HepG2 (cell line): ENCODE measurements around the gene CHMP5.

Experiments
- CHCHD3 ChIP-seq: sonication (generic); formaldehyde crosslinking; IDR thresholded peaks from 2 replicates; pipeline ENCODE4 v1.8.0; 2022; ENCODE audit warnings: mild to moderate bottlenecking, missing genetic modification reagents, moderate library complexity
- HCFC1 ChIP-seq: fragments of 150-350 bp; IDR thresholded peaks from 2 replicates; pipeline ENCODE4 v1.6.1; 2014; ENCODE audit warnings: low read depth, low read length
- RXRA ChIP-seq: sonication (generic); formaldehyde crosslinking; IDR thresholded peaks from 2 replicates; pipeline ENCODE4 v1.5.1; 2020; ENCODE audit warnings: missing genetic modification reagents
- ZNF674 ChIP-seq: sonication (generic); formaldehyde crosslinking; IDR thresholded peaks from 2 replicates; pipeline ENCODE4 v1.5.0; 2020; ENCODE audit warnings: low read depth, mild to moderate bottlenecking, missing genetic modification reagents
- TF ChIP-seq, protein P1 (sequence below): sonication (generic); formaldehyde crosslinking; IDR thresholded peaks from 2 replicates; pipeline ENCODE4 v1.5.0; 2020; ENCODE audit warnings: mild to moderate bottlenecking, missing genetic modification reagents, moderate library complexity

DNA sequence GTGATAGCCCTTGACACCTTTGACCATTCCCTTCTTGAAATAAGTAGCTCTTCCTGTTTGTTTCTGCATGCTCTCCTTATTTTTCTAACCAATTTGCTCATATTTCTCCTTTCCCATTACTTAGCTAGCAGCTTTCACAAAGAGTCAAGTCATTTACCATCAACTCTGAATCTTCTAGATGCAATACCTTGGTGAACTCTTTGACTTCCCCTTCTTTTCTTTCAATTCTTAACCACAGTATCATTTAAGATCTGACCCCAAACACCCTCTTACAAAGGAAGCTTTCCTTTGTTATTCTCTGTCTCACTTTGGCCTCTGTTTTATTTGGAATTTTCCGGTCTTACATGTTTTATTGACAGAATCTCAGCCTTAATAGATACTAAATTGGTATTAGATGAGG, 39.5 kb downstream of the CHMP5 start:
- no peak for TF ChIP-seq HCFC1
- TF ChIP-seq CHCHD3 (CRISPR knock-in tag), result no peak
- TF ChIP-seq RXRA (CRISPR knock-in tag), result no peak
- TF ChIP-seq ZNF674 (CRISPR knock-in tag), result no peak
- TF ChIP-seq, protein P1, sequence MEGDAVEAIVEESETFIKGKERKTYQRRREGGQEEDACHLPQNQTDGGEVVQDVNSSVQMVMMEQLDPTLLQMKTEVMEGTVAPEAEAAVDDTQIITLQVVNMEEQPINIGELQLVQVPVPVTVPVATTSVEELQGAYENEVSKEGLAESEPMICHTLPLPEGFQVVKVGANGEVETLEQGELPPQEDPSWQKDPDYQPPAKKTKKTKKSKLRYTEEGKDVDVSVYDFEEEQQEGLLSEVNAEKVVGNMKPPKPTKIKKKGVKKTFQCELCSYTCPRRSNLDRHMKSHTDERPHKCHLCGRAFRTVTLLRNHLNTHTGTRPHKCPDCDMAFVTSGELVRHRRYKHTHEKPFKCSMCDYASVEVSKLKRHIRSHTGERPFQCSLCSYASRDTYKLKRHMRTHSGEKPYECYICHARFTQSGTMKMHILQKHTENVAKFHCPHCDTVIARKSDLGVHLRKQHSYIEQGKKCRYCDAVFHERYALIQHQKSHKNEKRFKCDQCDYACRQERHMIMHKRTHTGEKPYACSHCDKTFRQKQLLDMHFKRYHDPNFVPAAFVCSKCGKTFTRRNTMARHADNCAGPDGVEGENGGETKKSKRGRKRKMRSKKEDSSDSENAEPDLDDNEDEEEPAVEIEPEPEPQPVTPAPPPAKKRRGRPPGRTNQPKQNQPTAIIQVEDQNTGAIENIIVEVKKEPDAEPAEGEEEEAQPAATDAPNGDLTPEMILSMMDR (CRISPR knock-in tag), result no peak
